K562 (cell line): Measurements from ENCODE around the gene PDLIM7. TPM values are rescaled to one million over a fixed set of nuclear protein-coding genes. Genes with fewer than 3 reads are reported as not detected.
A peak's percentile ranks its signal among the peaks of the same experiment; 100 is the strongest.

Experiments
- ATAC-seq: fragments of 200-7000 bp; cut with Tn5 transposase; 3 replicates; pipeline ENCODE4 v1.9.1; 2020; ENCODE audit warnings: moderate library complexity
- BruUV-seq: library from RNA; stranded (reverse); fragments of 400-500 nt; replicated peaks from 2 replicates; lab custom pipeline; 2021; lab: Mats Ljungman, UMichigan
- CTCF ChIA-PET: fragments of 300-600 bp; formaldehyde crosslinking; extraction: SDS; loops from one replicate; lab custom pipeline; 2021; ENCODE audit warnings: low intra/inter-chr PET ratio; lab: Yijun Ruan, JAX
- POLR2A ChIA-PET: fragments of 300-600, 350-650 bp; sonication (Branson Sonifier 250); formaldehyde crosslinking; extraction: SDS; loops from one replicate; lab custom pipeline; 2021; ENCODE audit warnings: antibody characterized with exemption, inconsistent platforms; lab: Yijun Ruan, JAX
- DNase-seq, 4 experiments: peaks; one replicate each; pipeline versions ENCODE4 v3.0.0 to v3.0.0-alpha.2; 2011 to 2018; ENCODE audit warnings: low spot score in 3 of 4, mixed read lengths in 3 of 4; ENCODE audit errors: extremely low read depth in 1 of 4
- FAIRE-seq: peaks from 2 replicates; lab custom pipeline; 2011; peaks lifted over from hg19 to GRCh38; lab: Jason Lieb, UNC
- H2AFZ ChIP-seq: 2 replicates; pipeline ENCODE4 v1.6.0; 2011; ENCODE audit warnings: low read depth, low read length, control low read depth, inconsistent platforms
- H3K27ac ChIP-seq: fragments of 200-600 bp; 3 replicates; pipeline ENCODE4 v1.8.0; 2011; ENCODE audit warnings: low read depth, mild to moderate bottlenecking, control low read depth, inconsistent platforms, low read length, moderate library complexity, mixed read lengths; ENCODE audit errors: extremely low read depth
- H3K27me3 ChIP-seq, 2 experiments: fragments of 300-600 bp in 1 of 2; 2 replicates in 1 of 2; 3 replicates in 1 of 2; pipeline versions ENCODE4 v1.6.0 to v1.8.0; 2011; ENCODE audit warnings: inconsistent platforms in 2 of 2, low read length in 2 of 2, mild to moderate bottlenecking in 1 of 2, mixed read lengths in 1 of 2, moderate library complexity in 1 of 2; ENCODE audit not compliant: control insufficient read depth in 2 of 2, insufficient read depth in 2 of 2
- H3K36me3 ChIP-seq: fragments of 300-600 bp; 3 replicates; pipeline ENCODE4 v1.8.0; 2011; ENCODE audit warnings: mild to moderate bottlenecking, low read length, inconsistent platforms; ENCODE audit not compliant: control insufficient read depth, insufficient read depth
- H3K4me1 ChIP-seq, 2 experiments: fragments of 200-600 bp in 1 of 2; replicated peaks in 1 of 2; 2 replicates in 1 of 2; 3 replicates in 1 of 2; pipeline versions ENCODE4 v1.5.1 to v1.8.0; 2011; ENCODE audit warnings: inconsistent platforms in 2 of 2, low read length in 2 of 2, mild to moderate bottlenecking in 1 of 2, mixed read lengths in 1 of 2, moderate library complexity in 1 of 2; ENCODE audit not compliant: control insufficient read depth in 2 of 2, insufficient read depth in 2 of 2
- H3K4me2 ChIP-seq: 2 replicates; pipeline ENCODE4 v1.6.1; 2011; ENCODE audit warnings: low read length, control low read depth, inconsistent platforms, mixed read lengths; ENCODE audit not compliant: insufficient read depth
- H3K4me3 ChIP-seq: fragments of 200-600 bp; sonication (generic), shearing (Covaris generic); 2 replicates; pipeline ENCODE4 v1.5.1; 2016; ENCODE audit warnings: control low read depth, inconsistent platforms
- H3K79me2 ChIP-seq: fragments of 200-600 bp; 3 replicates; pipeline ENCODE4 v1.8.0; 2011; ENCODE audit warnings: low read length, inconsistent platforms; ENCODE audit not compliant: control insufficient read depth, insufficient read depth
- H3K9ac ChIP-seq, 2 experiments: 2 replicates each; pipeline versions ENCODE4 v1.6.0 to v1.6.1; 2011; ENCODE audit warnings: low read depth in 2 of 2, low read length in 2 of 2, control low read depth in 1 of 2, inconsistent platforms in 1 of 2, mild to moderate bottlenecking in 1 of 2, mixed read lengths in 1 of 2; ENCODE audit not compliant: insufficient read depth in 1 of 2
- H3K9me1 ChIP-seq: one replicate; pipeline ENCODE4 v1.6.0; 2011; ENCODE audit warnings: inconsistent platforms, mild to moderate bottlenecking, low read length, moderate library complexity; ENCODE audit not compliant: control insufficient read depth, insufficient read depth
- H3K9me3 ChIP-seq: replicated peaks from 2 replicates; pipeline ENCODE4 v1.5.1; 2011; ENCODE audit warnings: low read depth, low read length, inconsistent platforms; ENCODE audit not compliant: control insufficient read depth, insufficient read depth
- H4K20me1 ChIP-seq: replicated peaks from 2 replicates; pipeline ENCODE4 v1.6.1; 2011; ENCODE audit warnings: low read length, inconsistent platforms, mixed read lengths; ENCODE audit not compliant: control insufficient read depth, insufficient read depth
- CBX8 ChIP-seq: fragments of 200-600 bp; sonication (generic); IDR thresholded peaks from 2 replicates; pipeline ENCODE4 v1.6.1; 2012; ENCODE audit warnings: borderline replicate concordance, mixed run types, low read depth, mild to moderate bottlenecking, moderate library complexity, mixed read lengths, low read length, control low read depth, inconsistent platforms; ENCODE audit not compliant: poor library complexity, severe bottlenecking; ENCODE audit errors: extremely low read depth
- ETV5 ChIP-seq: sonication (generic); formaldehyde crosslinking; IDR thresholded peaks from 2 replicates; pipeline ENCODE4 v1.4.0; 2020; ENCODE audit warnings: low read depth, mild to moderate bottlenecking, missing genetic modification reagents
- HDAC3 ChIP-seq: fragments of 450-650 bp; IDR thresholded peaks from 2 replicates; pipeline ENCODE4 v1.6.1; 2018; ENCODE audit warnings: borderline replicate concordance, mild to moderate bottlenecking, moderate library complexity; ENCODE audit not compliant: partially characterized antibody
- KLF13 ChIP-seq: fragments of 450-650 bp; IDR thresholded peaks from 2 replicates; pipeline ENCODE4 v1.6.1; 2016; ENCODE audit warnings: missing genetic modification characterization, low read depth, mild to moderate bottlenecking, missing compliant biosample characterization, moderate library complexity, borderline replicate concordance
- LARP7 ChIP-seq: fragments of 450-650 bp; IDR thresholded peaks from 2 replicates; pipeline ENCODE4 v1.6.1; 2016
- NCOR1 ChIP-seq: fragments of 450-650 bp; IDR thresholded peaks from 2 replicates; pipeline ENCODE4 v1.6.1; 2016; ENCODE audit warnings: mild to moderate bottlenecking, moderate library complexity
- PTRF ChIP-seq: fragments of 450-650 bp; IDR thresholded peaks from 2 replicates; pipeline ENCODE4 v1.6.1; 2016; ENCODE audit warnings: mild to moderate bottlenecking, missing genetic modification characterization, missing compliant biosample characterization
- RBM22 ChIP-seq: fragments of 200-400 bp; formaldehyde crosslinking; IDR thresholded peaks from 2 replicates; pipeline ENCODE4 v1.6.1; 2018; ENCODE audit warnings: low read length, low read depth; ENCODE audit not compliant: poor library complexity, severe bottlenecking
- RBM39 ChIP-seq: fragments of 200-400 bp; formaldehyde crosslinking; optimal IDR thresholded peaks from 2 replicates; pipeline ENCODE3; 2018; ENCODE audit warnings: low read depth, low read length
- SETDB1 ChIP-seq: IDR thresholded peaks from one replicate; pipeline ENCODE4 v1.6.1; 2012; ENCODE audit warnings: low read length, control low read depth, inconsistent platforms
- SMARCA4 ChIP-seq: fragments of 450-650 bp; IDR thresholded peaks from 2 replicates; pipeline ENCODE4 v1.6.1; 2016
- STAT5B ChIP-seq: fragments of 250-450 bp; sonication (Bioruptor Pico); IDR thresholded peaks from 2 replicates; pipeline ENCODE4 v1.8.0; 2021; ENCODE audit warnings: mild to moderate bottlenecking, inconsistent platforms
- ZBED1 ChIP-seq: IDR thresholded peaks from 2 replicates; pipeline ENCODE4 v1.6.1; 2014
- ZNF212 ChIP-seq: fragments of 450-650 bp; formaldehyde crosslinking; IDR thresholded peaks from 2 replicates; pipeline ENCODE4 v1.4.0; 2020; ENCODE audit warnings: mild to moderate bottlenecking
- ZNF324 ChIP-seq: fragments of 250-450 bp; sonication (Bioruptor Pico); IDR thresholded peaks from 2 replicates; pipeline ENCODE4 v1.4.0; 2020; ENCODE audit warnings: mild to moderate bottlenecking
- ZNF77 ChIP-seq: fragments of 250-450 bp; sonication (Bioruptor Pico); IDR thresholded peaks from 2 replicates; pipeline ENCODE4 v1.5.0; 2020
- WGBS: fragments of 100-300 bp; shearing (Covaris generic); methylation state at CpG from one replicate; pipeline ENCODE4 v1.1.6; 2016; ENCODE audit warnings: low coverage, mixed read lengths; ENCODE audit not compliant: insufficient coverage; ENCODE audit errors: missing lambda C conversion rate; 5-methylcytosine and 5-hydroxymethylcytosine counted together
- in situ Hi-C: fragments of 300-500 bp; cut with MboI; formaldehyde crosslinking; loops from 4 replicates; pipeline ENCODE4 v1.15.0; 2018; ENCODE audit warnings: inconsistent platforms, mixed read lengths
- intact Hi-C: fragments of 100-400 bp; cut with micrococcal nuclease; formaldehyde crosslinking; loops from 2 replicates; pipeline ENCODE4 v1.14.2; 2022
- polyA plus RNA-seq, 8 experiments: library from polyadenylated mRNA; depleted of rRNA in 4 of 8; stranded (reverse) in 5 of 8; unstranded in 3 of 8; fragments of >200 nt; fragmentation: Nextera tagmentation in 2 of 8; fragmentation: Illumina TruSeq in 1 of 8; extraction: Ambion mirVana in 2 of 8; extraction: Trizol in 1 of 8; gene quantifications; 2 replicates each; pipeline versions ENCODE4 v1.2.1 to v1.2.3, GENCODE V29; 2011 to 2014; ENCODE audit warnings: inconsistent platforms in 1 of 8, missing spikeins in 1 of 8
- total RNA-seq, 7 experiments: library from RNA; depleted of rRNA in 6 of 7; stranded (reverse); fragments of >200 nt in 6 of 7; fragmentation: Illumina TruSeq in 2 of 7; extraction: Trizol in 2 of 7; gene quantifications; 2 replicates each; pipeline versions ENCODE4 v1.2.1 to v1.2.3, GENCODE V29; 2011 to 2021; ENCODE audit warnings: low replicate concordance in 1 of 7
- TF ChIP-seq, protein P1 (sequence below), 2 experiments: fragments of 450-650 bp; IDR thresholded peaks; 2 replicates each; pipeline ENCODE4 v1.6.1; 2016; ENCODE audit warnings: mild to moderate bottlenecking in 2 of 2, borderline replicate concordance in 1 of 2, low read depth in 1 of 2, moderate library complexity in 1 of 2

Gene PDLIM7
- total and polyA plus RNA-seq, 9 of the 15 experiments (the other 6 are each of a cell fraction or from before 2014, with no cell fraction given), result 2.1 to 124 (median 32.6) TPM

DNA sequence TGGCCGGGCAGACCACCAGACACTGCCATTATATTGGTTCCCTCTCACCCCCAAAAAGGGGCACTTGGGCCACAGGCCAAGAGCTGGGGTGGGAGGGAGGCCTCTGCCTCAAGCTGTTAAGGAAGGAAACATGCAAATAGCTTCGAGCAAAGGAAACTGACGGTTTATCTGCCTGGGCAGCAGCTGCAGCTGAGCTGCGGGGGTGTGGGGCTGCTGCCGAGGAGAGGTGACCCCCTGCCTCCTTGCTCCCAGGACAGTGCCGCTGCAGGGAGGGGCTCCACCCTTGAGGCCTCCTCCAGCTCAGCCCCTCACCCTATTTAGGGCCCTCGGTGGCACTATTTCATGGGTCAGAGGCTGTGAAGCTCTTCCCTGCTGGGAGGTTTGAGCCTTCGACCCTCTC, 11.4 kb upstream of the PDLIM7 start:
- peaks cover 62% of the 10 kb centered on the region for H3K36me3 ChIP-seq
- POLR2A ChIA-PET, result interaction anchor here (0.5 to 4.5 kb wide), 10 partner anchors 8 to 695 kb away, joined by 3 to 26 read pairs (median 4); partner anchors contain the start of genes HNRNPAB and PDLIM7
- no peaks in the 10 kb centered on the region for H3K9me3 ChIP-seq
- in situ Hi-C loops (no loop called here), intact Hi-C loops (no loop called here)
- ATAC-seq (peak; percentile 64), DNase-seq (peak in 2 of 4 experiments; percentile 70 to 83), FAIRE-seq (peak; percentile 94)
- H3K9ac ChIP-seq, result peak overlapping the region; percentile 66 to 89
- H2AFZ ChIP-seq, result peak overlapping the region; percentile 69
- peak overlapping the region; percentile 37 for H3K4me3 ChIP-seq
- no TSS peak for BruUV-seq
- WGBS, result 3% methylated on average over 7 of the region's 8 CpGs
- H3K79me2 ChIP-seq, result peaks cover 15% of the 10 kb centered on the region; the same call in 2 of the 3 replicates
- H3K4me1 ChIP-seq, result peaks cover 27 to 65% of the 10 kb centered on the region in 2 experiments
- H3K27me3 ChIP-seq, result no peaks in the 10 kb centered on the region
- no peaks in the 10 kb centered on the region for H3K9me1 ChIP-seq
- no peaks in the 10 kb centered on the region for H4K20me1 ChIP-seq
- H3K27ac ChIP-seq, result peak overlapping the region; percentile 80
- CTCF ChIA-PET, result no interaction called here
- peak overlapping the region; percentile 75 for H3K4me2 ChIP-seq
- TF ChIP-seq ZNF324 (CRISPR knock-in tag) (no peak), ETV5 (no peak), SETDB1 (no peak), STAT5B (CRISPR knock-in tag) (no peak), ZBED1 (no peak), ZNF212 (CRISPR knock-in tag) (no peak), RBM22 (no peak), SMARCA4 (peak; percentile 64; the same call in 1 of the 2 replicates), ZNF77 (CRISPR knock-in tag) (no peak), HDAC3 (no peak), LARP7 (no peak), RBM39 (no peak), KLF13 (tag) (no peak), CBX8 (no peak), PTRF (tag) (no peak), NCOR1 (peak; percentile 86)
- TF ChIP-seq, protein P1, sequence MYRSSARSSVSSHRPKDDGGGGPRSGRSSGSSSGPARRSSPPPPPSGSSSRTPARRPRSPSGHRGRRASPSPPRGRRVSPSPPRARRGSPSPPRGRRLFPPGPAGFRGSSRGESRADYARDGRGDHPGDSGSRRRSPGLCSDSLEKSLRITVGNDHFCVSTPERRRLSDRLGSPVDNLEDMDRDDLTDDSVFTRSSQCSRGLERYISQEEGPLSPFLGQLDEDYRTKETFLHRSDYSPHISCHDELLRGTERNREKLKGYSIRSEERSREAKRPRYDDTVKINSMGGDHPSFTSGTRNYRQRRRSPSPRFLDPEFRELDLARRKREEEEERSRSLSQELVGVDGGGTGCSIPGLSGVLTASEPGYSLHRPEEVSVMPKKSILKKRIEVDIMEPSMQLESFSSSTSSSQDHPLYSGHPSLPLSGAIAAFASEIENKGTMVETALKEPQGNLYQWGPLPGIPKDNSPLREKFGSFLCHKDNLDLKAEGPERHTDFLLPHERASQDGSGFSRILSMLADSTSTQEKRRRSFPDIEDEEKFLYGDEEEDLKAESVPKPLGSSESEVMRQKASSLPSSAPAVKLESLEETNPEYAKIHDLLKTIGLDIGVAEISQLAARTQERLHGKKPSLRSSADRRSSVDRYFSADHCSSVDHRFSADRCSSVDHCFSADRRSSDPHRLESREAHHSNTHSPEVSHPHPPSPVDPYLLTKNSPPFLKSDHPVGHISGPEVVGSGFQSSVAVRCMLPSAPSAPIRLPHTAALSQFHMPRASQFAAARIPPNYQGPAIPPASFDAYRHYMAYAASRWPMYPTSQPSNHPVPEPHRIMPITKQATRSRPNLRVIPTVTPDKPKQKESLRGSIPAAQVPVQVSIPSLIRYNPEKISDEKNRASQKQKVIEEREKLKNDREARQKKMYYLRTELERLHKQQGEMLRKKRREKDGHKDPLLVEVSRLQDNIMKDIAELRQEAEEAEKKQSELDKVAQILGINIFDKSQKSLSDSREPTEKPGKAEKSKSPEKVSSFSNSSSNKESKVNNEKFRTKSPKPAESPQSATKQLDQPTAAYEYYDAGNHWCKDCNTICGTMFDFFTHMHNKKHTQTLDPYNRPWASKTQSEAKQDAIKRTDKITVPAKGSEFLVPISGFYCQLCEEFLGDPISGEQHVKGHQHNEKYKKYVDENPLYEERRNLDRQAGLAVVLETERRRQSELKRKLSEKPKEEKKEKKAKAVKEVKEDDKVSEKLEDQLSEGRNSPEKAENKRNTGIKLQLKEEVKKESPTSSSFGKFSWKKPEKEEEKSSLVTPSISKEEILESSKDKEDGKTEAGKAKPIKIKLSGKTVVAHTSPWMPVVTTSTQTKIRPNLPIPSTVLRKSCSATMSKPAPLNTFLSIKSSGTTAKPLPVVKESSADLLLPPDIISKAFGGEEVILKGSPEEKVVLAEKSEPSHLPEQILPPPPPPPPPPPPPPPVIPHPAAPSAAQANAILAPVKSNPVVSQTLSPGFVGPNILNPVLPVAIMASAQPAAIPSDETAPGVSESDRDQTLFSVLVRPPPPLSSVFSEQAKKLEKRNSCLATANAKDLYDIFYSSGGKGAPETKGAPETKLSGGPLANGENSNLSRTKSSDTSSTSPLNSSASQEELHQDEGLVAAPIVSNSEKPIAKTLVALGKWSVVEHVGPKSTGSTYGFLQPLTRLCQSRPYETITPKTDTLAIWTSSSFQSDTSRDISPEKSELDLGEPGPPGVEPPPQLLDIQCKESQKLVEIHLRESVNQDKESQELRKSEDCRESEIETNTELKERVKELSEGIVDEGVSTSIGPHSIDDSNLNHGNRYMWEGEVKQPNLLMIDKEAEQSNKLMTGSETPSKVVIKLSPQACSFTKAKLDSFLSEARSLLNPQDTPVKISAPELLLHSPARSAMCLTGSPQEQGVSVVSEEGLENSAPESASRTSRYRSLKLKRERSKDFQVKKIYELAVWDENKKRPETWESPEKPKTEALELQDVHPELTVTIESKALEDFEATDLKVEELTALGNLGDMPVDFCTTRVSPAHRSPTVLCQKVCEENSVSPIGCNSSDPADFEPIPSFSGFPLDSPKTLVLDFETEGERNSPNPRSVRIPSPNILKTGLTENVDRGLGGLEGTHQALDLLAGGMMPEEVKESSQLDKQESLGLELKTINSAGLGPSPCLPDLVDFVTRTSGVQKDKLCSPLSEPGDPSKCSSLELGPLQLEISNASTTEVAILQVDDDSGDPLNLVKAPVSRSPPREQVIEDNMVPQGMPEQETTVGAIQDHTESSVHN (IDR thresholded peaks at IDR 0.05; ENCODE audit: borderline replicate concordance in 1 of 2, low read depth in 1 of 2), result no peak
